T-cell (primary cell): ENCODE measurements around the gene LANCL3. TPM values are rescaled to one million over a fixed set of nuclear protein-coding genes. Genes with fewer than 3 reads are reported as not detected.
"Not testable (repeated sequence)": the region's sequence is repeated elsewhere in the genome, so short reads cannot be mapped to it uniquely, and the experiment has no call there.

Experiments used
- ATAC-seq, 4 experiments: fragments of 200-7000 bp in 3 of 4; fragments of 150-1000 bp in 1 of 4; cut with Tn5 transposase; replicated peaks in 1 of 4; 1 replicate in 3 of 4; 2 replicates in 1 of 4; pipeline ENCODE4 v1.10.0; 2021; ENCODE audit warnings: moderate library complexity in 3 of 4, mild to moderate bottlenecking in 2 of 4, moderate number of reproducible peaks in 1 of 4
- CTCF ChIA-PET, 2 donors: fragments of 300-600 bp; sonication (Branson Sonifier 250); formaldehyde crosslinking; loops; one replicate each; lab custom pipeline; 2022; ENCODE audit warnings: antibody characterized with exemption in 2 of 2; lab: Charles Lee
- POLR2A ChIA-PET, 2 donors: fragments of 300-600 bp; sonication (Branson Sonifier 250); formaldehyde crosslinking; loops; one replicate each; lab custom pipeline; 2022; ENCODE audit warnings: antibody characterized with exemption in 2 of 2; lab: Charles Lee
- DNase-seq, 35 experiments: peaks; one replicate each; pipeline versions ENCODE4 v3.0.0 to v3.0.0-alpha.2; 2013 to 2023
- H3K27ac ChIP-seq: one replicate; pipeline ENCODE4 v1.5.1; 2013; ENCODE audit warnings: low read length
- H3K27me3 ChIP-seq, 2 experiments: replicated peaks in 1 of 2; 1 replicate in 1 of 2; 2 replicates in 1 of 2; pipeline versions ENCODE4 v1.6.1 to v1.7.0; 2013; ENCODE audit warnings: low read length in 1 of 2, mixed read lengths in 1 of 2; ENCODE audit not compliant: control insufficient read depth in 2 of 2, insufficient read depth in 2 of 2; ENCODE audit errors: extremely low read depth in 1 of 2
- H3K36me3 ChIP-seq, 2 donors: 1 replicate in 1 of 2; 2 replicates in 1 of 2; pipeline versions ENCODE4 v1.6.1 to v1.7.0; 2013; ENCODE audit warnings: low read length in 1 of 2; ENCODE audit not compliant: control insufficient read depth in 2 of 2, insufficient read depth in 1 of 2; ENCODE audit errors: extremely low read depth in 1 of 2
- H3K4me1 ChIP-seq, 2 experiments: 1 replicate in 1 of 2; 2 replicates in 1 of 2; pipeline versions ENCODE4 v1.6.1 to v1.7.0; 2013; ENCODE audit warnings: low read length in 2 of 2, mixed read lengths in 1 of 2; ENCODE audit not compliant: insufficient read depth in 2 of 2, control insufficient read depth in 1 of 2; ENCODE audit errors: extremely low read depth in 1 of 2
- H3K4me3 ChIP-seq, 2 donors: 1 replicate in 1 of 2; 2 replicates in 1 of 2; pipeline versions ENCODE4 v1.5.1 to v1.7.0; 2013; ENCODE audit warnings: mild to moderate bottlenecking in 2 of 2, low read length in 1 of 2, moderate library complexity in 1 of 2; ENCODE audit not compliant: control insufficient read depth in 1 of 2; ENCODE audit errors: extremely low read depth in 1 of 2
- H3K9me3 ChIP-seq: 2 replicates; pipeline ENCODE4 v1.7.0; 2013
- H3K27ac Mint-ChIP-seq, 2 donors: one replicate each; pipeline ENCODE4 v1.8.0; 2020 to 2021; ENCODE audit warnings: mild to moderate bottlenecking in 2 of 2, mixed read lengths in 2 of 2
- H3K27me3 Mint-ChIP-seq, 2 donors: one replicate each; pipeline ENCODE4 v1.8.0; 2021 to 2022; ENCODE audit warnings: mixed read lengths in 2 of 2
- H3K36me3 Mint-ChIP-seq: one replicate; pipeline ENCODE4 v1.8.0; 2021; ENCODE audit warnings: mixed read lengths
- H3K4me1 Mint-ChIP-seq, 3 donors: one replicate each; pipeline ENCODE4 v1.8.0; 2020 to 2022; ENCODE audit warnings: mixed read lengths in 3 of 3, mild to moderate bottlenecking in 1 of 3
- H3K4me3 Mint-ChIP-seq, 3 donors: one replicate each; pipeline ENCODE4 v1.8.0; 2020 to 2022; ENCODE audit warnings: mild to moderate bottlenecking in 3 of 3, mixed read lengths in 3 of 3, moderate library complexity in 3 of 3
- H3K9me3 Mint-ChIP-seq, 3 donors: one replicate each; pipeline ENCODE4 v1.8.0; 2020 to 2022; ENCODE audit warnings: mixed read lengths in 3 of 3
- WGBS: methylation state at CpG from one replicate; pipeline ENCODE4 v1.1.5; 2013; ENCODE audit warnings: missing lambda C conversion rate; ENCODE audit not compliant: insufficient coverage; 5-methylcytosine and 5-hydroxymethylcytosine counted together
- total RNA-seq, 35 experiments: library from RNA in 6 of 35; stranded (reverse) in 6 of 35; fragments of 120-200 nt in 1 of 35; gene quantifications; one replicate each; pipeline versions ENCODE4 v1.2.1 to v1.2.4 and lab custom pipeline; 2013 to 2026

LANCL3 gene
- total RNA-seq, 5 donors from 2014 or later (not counting 1 experiment from before 2014, with no cell fraction given) = 0.09 to 0.70 (median 0.23) TPM

DNA sequence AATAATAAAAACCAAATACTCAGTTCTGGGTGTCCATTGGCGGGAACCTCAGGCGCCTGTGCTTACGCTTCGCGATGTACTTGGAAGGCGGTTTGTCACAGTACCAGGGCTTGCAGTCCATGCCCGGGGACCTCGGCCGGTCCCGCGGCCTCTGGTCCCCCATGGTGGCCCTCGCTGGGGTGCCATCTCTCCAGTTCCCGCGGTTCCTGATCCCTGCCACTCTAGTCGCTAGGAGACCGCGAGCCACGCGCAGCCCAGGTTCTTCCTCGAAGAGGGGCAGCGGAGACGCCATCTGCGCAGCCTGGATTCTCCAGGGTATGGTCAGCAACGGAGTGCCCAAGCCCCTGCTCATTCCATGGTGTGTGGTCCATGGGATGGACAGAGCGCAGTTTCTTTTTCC is 26.4 kb upstream of the LANCL3 start:
- POLR2A ChIA-PET = no interaction called here
- H3K27me3 ChIP-seq = no peaks in the 10 kb centered on the region
- no peak overlapping the region for H3K4me3 ChIP-seq
- Mint-ChIP-seq H3K4me3 (no peak overlapping the region), H3K27ac (no peak overlapping the region), H3K4me1 (no peaks in the 10 kb centered on the region), H3K9me3 (no peaks in the 10 kb centered on the region), H3K27me3 (peaks cover 0 to 10% of the 10 kb centered on the region in 2 donors), H3K36me3 (no peaks in the 10 kb centered on the region)
- H3K9me3 ChIP-seq = no peaks in the 10 kb centered on the region
- ATAC-seq (no peak), DNase-seq (no peak)
- no peaks in the 10 kb centered on the region for H3K4me1 ChIP-seq
- WGBS = 96% methylated on average over 13 of the region's 25 CpGs
- CTCF ChIA-PET = no interaction called here
- H3K27ac ChIP-seq = no peak overlapping the region
- H3K36me3 ChIP-seq = no peaks in the 10 kb centered on the region

DNA sequence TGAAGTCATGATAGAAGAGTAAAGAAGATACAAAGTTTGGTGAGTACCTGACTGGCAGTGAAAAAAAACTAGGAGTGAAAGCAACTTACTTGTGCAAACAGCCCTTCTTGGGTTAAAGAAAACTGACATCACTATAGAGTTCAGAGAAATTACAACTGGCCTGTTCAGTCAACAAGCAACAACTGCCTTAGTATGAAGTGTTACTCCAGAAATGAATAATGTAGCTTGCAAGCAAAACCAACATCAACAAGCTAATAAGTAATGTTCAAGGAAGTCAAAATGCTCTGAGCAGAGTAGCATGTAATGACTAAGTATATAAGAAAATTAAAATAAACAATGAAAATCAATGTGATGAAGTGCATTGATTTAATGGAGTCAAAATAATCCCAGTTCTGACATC is 21.8 kb upstream of the LANCL3 start:
- H3K9me3 ChIP-seq, H3K4me1 ChIP-seq, H3K27ac ChIP-seq, H3K27me3 ChIP-seq, H3K9me3 Mint-ChIP-seq, H3K4me3 Mint-ChIP-seq, H3K27me3 Mint-ChIP-seq, DNase-seq, POLR2A ChIA-PET, H3K27ac Mint-ChIP-seq, ATAC-seq, H3K36me3 Mint-ChIP-seq, CTCF ChIA-PET, H3K4me1 Mint-ChIP-seq, H3K4me3 ChIP-seq, H3K36me3 ChIP-seq: not testable (repeated sequence)

DNA sequence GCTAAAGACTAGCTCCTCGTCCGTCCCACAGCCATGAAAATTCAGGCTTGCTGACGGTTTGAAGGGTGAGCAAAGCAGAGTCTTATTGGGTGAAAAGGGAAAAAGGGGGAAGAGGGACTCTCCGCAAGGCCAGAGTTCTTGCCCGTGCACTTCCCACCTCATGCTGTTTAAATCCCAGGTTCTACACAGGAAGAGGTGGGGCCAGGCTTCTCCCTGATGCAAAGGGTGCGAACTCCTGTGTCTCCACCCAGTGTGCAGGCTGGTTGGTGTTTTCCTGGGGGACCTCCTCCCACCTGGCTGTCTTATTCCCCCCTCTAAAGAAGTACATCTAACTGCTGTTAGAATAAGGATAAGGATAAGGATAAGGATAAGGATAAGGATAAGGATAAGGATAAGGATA is 18.0 kb upstream of the LANCL3 start:
- no peaks in the 10 kb centered on the region for H3K27me3 ChIP-seq
- no CpG with 5 or more reads among the region's 6 CpGs for WGBS
- Mint-ChIP-seq H3K27ac (no peak overlapping the region), H3K9me3 (no peaks in the 10 kb centered on the region), H3K36me3 (no peaks in the 10 kb centered on the region), H3K27me3 (peaks cover 2 to 17% of the 10 kb centered on the region in 2 donors), H3K4me3 (no peak overlapping the region), H3K4me1 (no peaks in the 10 kb centered on the region)
- no peak for ATAC-seq
- no peak for DNase-seq
- no peak overlapping the region for H3K4me3 ChIP-seq
- no peak overlapping the region for H3K27ac ChIP-seq
- H3K36me3 ChIP-seq = no peaks in the 10 kb centered on the region
- no peaks in the 10 kb centered on the region for H3K4me1 ChIP-seq
- CTCF ChIA-PET = no interaction called here
- POLR2A ChIA-PET = no interaction called here
- H3K9me3 ChIP-seq = no peaks in the 10 kb centered on the region

DNA sequence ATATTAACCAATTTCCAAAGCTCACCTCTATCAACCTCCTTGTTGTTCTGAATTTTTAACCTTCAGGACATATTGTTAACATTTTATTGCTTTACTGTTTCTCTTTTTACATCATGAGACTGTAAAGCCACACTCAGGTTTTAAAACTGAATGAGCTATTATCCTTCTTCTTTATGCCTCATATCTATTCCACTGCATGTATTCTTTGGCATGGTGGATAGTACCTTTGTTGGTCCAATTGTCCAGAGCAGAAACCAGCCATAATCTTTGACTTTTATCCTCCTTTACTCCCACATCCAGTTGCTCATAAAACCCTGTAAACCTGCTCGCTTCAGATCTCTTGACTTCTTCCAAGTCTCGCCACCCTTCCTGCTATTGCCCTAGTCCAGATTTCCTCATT is 6.2 kb upstream of the LANCL3 start:
- H3K9me3 ChIP-seq, H3K27me3 ChIP-seq, H3K36me3 ChIP-seq, DNase-seq, CTCF ChIA-PET, H3K36me3 Mint-ChIP-seq, H3K27ac ChIP-seq, H3K4me1 Mint-ChIP-seq, ATAC-seq, POLR2A ChIA-PET, H3K4me3 ChIP-seq, H3K27ac Mint-ChIP-seq, H3K4me1 ChIP-seq, H3K9me3 Mint-ChIP-seq, H3K4me3 Mint-ChIP-seq: not testable (repeated sequence)
- WGBS = no CpG with 5 or more reads among the region's 2 CpGs
- H3K27me3 Mint-ChIP-seq = peaks cover 2 to 14% of the 10 kb centered on the region in 2 donors

DNA sequence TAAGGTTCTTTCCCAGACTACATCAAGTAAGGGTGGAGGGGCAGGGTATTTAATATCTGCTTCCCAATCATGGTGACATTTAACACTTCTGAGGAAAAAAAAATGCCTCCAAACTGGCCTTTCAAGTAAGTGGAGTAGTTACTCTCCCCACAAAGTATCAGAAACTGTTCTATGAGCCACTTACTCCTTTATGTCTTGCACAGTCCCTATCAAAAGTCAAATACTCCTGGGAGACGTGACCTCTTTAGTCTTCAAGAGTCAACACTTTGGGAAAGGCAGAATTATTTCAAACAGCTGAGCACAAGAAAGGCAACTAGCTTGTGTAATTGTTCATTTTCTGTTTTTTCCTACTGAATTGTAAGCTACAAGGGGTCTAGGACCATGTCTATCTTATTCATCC is 1.1 kb upstream of the LANCL3 start:
- H3K27ac Mint-ChIP-seq, ATAC-seq, H3K9me3 Mint-ChIP-seq, H3K4me1 ChIP-seq, DNase-seq, H3K36me3 ChIP-seq, CTCF ChIA-PET, H3K27ac ChIP-seq, H3K36me3 Mint-ChIP-seq, POLR2A ChIA-PET, H3K9me3 ChIP-seq, H3K4me3 Mint-ChIP-seq, H3K27me3 ChIP-seq, H3K4me3 ChIP-seq: not testable (repeated sequence)
- H3K4me1 Mint-ChIP-seq = peaks cover 8 to 12% (median 12%) of the 10 kb centered on the region in 3 donors
- H3K27me3 Mint-ChIP-seq = peaks cover 11 to 29% of the 10 kb centered on the region in 2 donors
- WGBS = no CpG with 5 or more reads among the region's 1 CpG

DNA sequence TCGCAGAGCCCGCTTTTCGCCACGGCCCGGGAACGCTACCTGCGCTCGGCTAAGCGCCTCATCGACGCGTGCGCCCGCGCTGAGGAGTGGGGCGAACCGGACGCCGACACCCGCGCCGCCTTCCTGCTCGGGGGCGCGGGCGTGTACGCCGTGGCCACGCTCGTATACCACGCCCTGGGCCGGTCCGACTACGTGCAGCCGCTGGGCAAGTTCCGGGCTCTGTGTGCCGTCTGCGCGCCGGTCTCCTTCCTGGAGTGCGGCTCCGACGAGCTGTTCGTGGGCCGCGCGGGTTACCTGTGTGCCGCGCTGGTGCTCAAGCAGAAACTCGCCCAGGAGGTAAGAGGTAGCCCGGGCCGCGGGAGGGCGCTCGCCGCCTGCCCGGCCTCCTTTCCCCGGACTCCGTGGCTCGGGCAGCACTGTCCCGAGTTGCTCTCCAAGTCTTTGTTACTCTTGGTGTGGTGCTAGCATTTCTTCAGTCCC is 687 bp downstream of the LANCL3 start:
- H3K9me3 Mint-ChIP-seq, CTCF ChIA-PET, H3K36me3 Mint-ChIP-seq, H3K9me3 ChIP-seq, H3K27ac ChIP-seq, POLR2A ChIA-PET, H3K27me3 ChIP-seq, H3K4me1 ChIP-seq, H3K27ac Mint-ChIP-seq, H3K36me3 ChIP-seq: not testable (repeated sequence)
- H3K4me3 ChIP-seq = peak overlapping the region; percentile 14 to 47
- ATAC-seq (peak in 3 of 4 experiments; percentile 35 to 57 (median 36)), DNase-seq (peak in 7 of 35 experiments; percentile 2 to 28 (median 5))
- Mint-ChIP-seq H3K27me3 (peaks cover 9 to 38% of the 10 kb centered on the region in 2 donors), H3K4me3 (peak overlapping the region; percentile 72 to 79 (median 74)), H3K4me1 (peaks cover 8 to 12% (median 12%) of the 10 kb centered on the region in 3 donors)
- 13% methylated on average over 5 of the region's 61 CpGs for WGBS

DNA sequence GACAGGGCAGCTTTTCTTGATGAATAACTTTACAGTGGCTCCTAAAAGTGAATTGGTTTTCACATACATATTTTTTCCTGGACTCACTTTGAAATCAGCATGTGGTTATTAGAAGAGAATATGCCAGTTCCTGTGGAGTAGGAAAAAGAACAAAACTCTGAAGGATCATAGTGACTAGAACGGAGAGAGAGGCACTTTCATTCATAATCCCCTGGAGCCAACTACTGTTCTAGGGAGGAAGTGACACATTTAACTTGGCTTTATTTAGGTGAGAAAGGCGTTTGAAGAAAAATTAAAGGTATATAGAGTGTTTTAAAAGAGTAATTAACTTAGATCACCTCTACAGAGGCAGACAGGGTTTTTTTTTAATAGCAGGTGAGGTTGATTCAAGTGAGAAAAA is 1.7 kb downstream of the LANCL3 start:
- Mint-ChIP-seq H3K27me3 (peaks cover 9 to 38% of the 10 kb centered on the region in 2 donors), H3K4me3 (peak overlapping the region in 2 of 3 donors; percentile 72 to 74), H3K4me1 (peaks cover 8 to 12% (median 12%) of the 10 kb centered on the region in 3 donors)
- H3K4me1 ChIP-seq, ATAC-seq, CTCF ChIA-PET, H3K27ac Mint-ChIP-seq, H3K9me3 Mint-ChIP-seq, H3K9me3 ChIP-seq, H3K4me3 ChIP-seq, H3K36me3 ChIP-seq, POLR2A ChIA-PET, H3K36me3 Mint-ChIP-seq, H3K27me3 ChIP-seq, H3K27ac ChIP-seq: not testable (repeated sequence)
- DNase-seq = peak in 1 of 35 experiments; percentile 1
- WGBS = no CpG with 5 or more reads among the region's 2 CpGs
